Measurements from ENCODE around the gene ALS2CL. TPM values are rescaled to one million over a fixed set of nuclear protein-coding genes. Genes with fewer than 3 reads are reported as not detected.
"Not testable (repeated sequence)": the region's sequence is repeated elsewhere in the genome, so short reads cannot be mapped to it uniquely, and the experiment has no call there.

Gene ALS2CL
- total and polyA plus RNA-seq, 2 experiments from 2014 or later = 3.4 to 11.8 TPM

- TF ChIP-seq ETS1 (IDR thresholded peaks at IDR 0.05) (no peak), ZNF114 (CRISPR knock-in tag; IDR thresholded peaks at IDR 0.05) (no peak), POLR2AphosphoS5 (IDR thresholded peaks at IDR 0.05; ENCODE audit: low read depth) (no peak), CTCF (conservative IDR thresholded peaks at IDR 0.05; ENCODE audit: low read depth in 2 of 2) (no peak)
These were observed 12.5 kb upstream of the ALS2CL start (continued) for GRCh38 chr3:46705751-46706552.

GRCh38 chr3:46705022-46705530 lies 11.6 kb upstream of the ALS2CL start:
- Histone ChIP-seq H4K20me1 (replicated peaks; ENCODE audit: insufficient read depth) (no peaks in the 10 kb centered on the region), H3K9me2 (ENCODE audit: insufficient read depth) (no peaks in the 10 kb centered on the region), H3K27ac (ENCODE audit: low read depth) (no peak overlapping the region), H3K79me2 (replicated peaks; ENCODE audit: insufficient read depth) (no peaks in the 10 kb centered on the region), H3K27me3 (ENCODE audit: insufficient read depth) (peaks cover 23% of the 10 kb centered on the region), H3K4me1 (ENCODE audit: insufficient read depth) (peaks cover 4% of the 10 kb centered on the region; the same call in 1 of the 2 replicates), H3K4me3 (no peak overlapping the region), H3K4me2 (no peak overlapping the region), H3K36me3 (ENCODE audit: insufficient read depth) (no peaks in the 10 kb centered on the region), H3F3A (replicated peaks; ENCODE audit: low read depth) (no peaks in the 10 kb centered on the region), H2AFZ (no peak overlapping the region)
- peaks cover 12% of the 10 kb centered on the region; the same call in 2 of the 3 replicates for H3K4me1 Mint-ChIP-seq
- ATAC-seq (peak; percentile 82), DNase-seq (ENCODE audit: low spot score) (peak; percentile 78)
- no peak overlapping the region for H3K4me3 Mint-ChIP-seq
- no peaks in the 10 kb centered on the region for H3K9me3 Mint-ChIP-seq
- no peak overlapping the region for H3K27ac Mint-ChIP-seq
- peak; percentile 69 for TF ChIP-seq REST (IDR thresholded peaks at IDR 0.05; ENCODE audit: unreplicated experiment)
- peak; percentile 95 to 97 for TF ChIP-seq CTCF (conservative IDR thresholded peaks at IDR 0.05; ENCODE audit: low read depth in 2 of 2)
- TF ChIP-seq NANOG (IDR thresholded peaks at IDR 0.05; ENCODE audit: borderline replicate concordance) = no peak
- H3K36me3 Mint-ChIP-seq (ENCODE audit: low read depth) = no peaks in the 10 kb centered on the region
- H3K27me3 Mint-ChIP-seq (ENCODE audit: insufficient read depth, low read depth, poor library complexity) = peaks cover 21% of the 10 kb centered on the region

GRCh38 chr3:46704346-46704745 lies 10.9 kb upstream of the ALS2CL start:
- H3K9me3 Mint-ChIP-seq; H3K4me2 ChIP-seq; ATAC-seq; H3K79me2 ChIP-seq (replicated peaks; ENCODE audit: insufficient read depth); H3K27ac Mint-ChIP-seq; H3K27ac ChIP-seq (ENCODE audit: low read depth); H3K9me2 ChIP-seq (ENCODE audit: insufficient read depth); H3K36me3 ChIP-seq (ENCODE audit: insufficient read depth); H3K4me1 ChIP-seq (ENCODE audit: insufficient read depth); H3F3A ChIP-seq (replicated peaks; ENCODE audit: low read depth); DNase-seq (ENCODE audit: low spot score); H4K20me1 ChIP-seq (replicated peaks; ENCODE audit: insufficient read depth); H2AFZ ChIP-seq; H3K4me3 ChIP-seq; H3K4me3 Mint-ChIP-seq; H3K36me3 Mint-ChIP-seq (ENCODE audit: low read depth): not testable (repeated sequence)
- Mint-ChIP-seq H3K27me3 (ENCODE audit: insufficient read depth, low read depth, poor library complexity) (peaks cover 21% of the 10 kb centered on the region), H3K4me1 (peaks cover 12% of the 10 kb centered on the region; the same call in 2 of the 3 replicates)
- peaks cover 23% of the 10 kb centered on the region for H3K27me3 ChIP-seq (ENCODE audit: insufficient read depth)

Measured in GM23338 (cell line).